Esophagus squamous epithelium (tissue), 4 donors: Measurements from ENCODE around the gene GPAT2.
"Not testable (repeated sequence)": the region's sequence is repeated elsewhere in the genome, so short reads cannot be mapped to it uniquely, and the experiment has no call there.

Experiments used
- CTCF ChIP-seq, 6 experiments: fragments of 450-650 bp in 4 of 6; fragments of 200-600 bp in 2 of 6; sonication (generic) in 2 of 6; IDR thresholded peaks; one replicate each; pipeline ENCODE4 v1.5.1; 2016 to 2019; ENCODE audit warnings: antibody characterized with exemption in 6 of 6, mild to moderate bottlenecking in 4 of 6, moderate library complexity in 4 of 6
- POLR2A ChIP-seq, 4 donors: fragments of 450-650 bp; IDR thresholded peaks; one replicate each; pipeline ENCODE4 v1.6.1; 2017; ENCODE audit warnings: antibody characterized with exemption in 4 of 4, mild to moderate bottlenecking in 4 of 4, moderate library complexity in 3 of 4

- TF ChIP-seq CTCF (IDR thresholded peaks at IDR 0.05) = peak; percentile 68 to 92 (median 88)
- not testable (repeated sequence) for TF ChIP-seq POLR2A (IDR thresholded peaks at IDR 0.05)
Observed at GRCh38 chr2:96022701-96023447, 11.8 kb downstream of the GPAT2 start.
